IMR-90 (cell line): ENCODE data around the gene LPAR2. TPM values are rescaled to one million over a fixed set of nuclear protein-coding genes. Genes with fewer than 3 reads are reported as not detected.

Experiments
- ATAC-seq: fragments of 200-7000 bp; cut with Tn5 transposase; 2 replicates; pipeline ENCODE4 v1.9.1; 2020; ENCODE audit warnings: low read depth, mild to moderate bottlenecking, moderate library complexity
- BruUV-seq: library from RNA; stranded (reverse); fragments of 400-500 nt; replicated peaks from 2 replicates; lab custom pipeline; 2021; lab: Mats Ljungman, UMichigan
- CTCF ChIA-PET: fragments of 300-600 bp; formaldehyde crosslinking; extraction: SDS; loops from one replicate; lab custom pipeline; 2021; ENCODE audit warnings: antibody characterized with exemption; lab: Yijun Ruan, JAX
- POLR2A ChIA-PET: fragments of 300-600 bp; sonication (Branson Sonifier 250); formaldehyde crosslinking; loops from one replicate; lab custom pipeline; 2022; ENCODE audit warnings: antibody characterized with exemption; ENCODE audit not compliant: unreplicated experiment; lab: Charles Lee
- DNase-seq: peaks from one replicate; pipeline ENCODE4 v3.0.0; 2013
- H2AFZ ChIP-seq: replicated peaks from 2 replicates; pipeline ENCODE3; 2013; ENCODE audit warnings: low read length, mild to moderate bottlenecking; ENCODE audit not compliant: poor library complexity
- H2AK5ac ChIP-seq: 2 replicates; pipeline ENCODE4 v1.6.1; 2013; ENCODE audit warnings: low read depth, low read length, inconsistent platforms
- H2AK9ac ChIP-seq: replicated peaks from 2 replicates; pipeline ENCODE3; 2013; ENCODE audit warnings: mild to moderate bottlenecking, low read depth, low read length, moderate library complexity; ENCODE audit not compliant: poor library complexity
- H2BK120ac ChIP-seq: 2 replicates; pipeline ENCODE4 v1.6.1; 2013; ENCODE audit warnings: low read depth, low read length, inconsistent platforms
- H2BK15ac ChIP-seq: 3 replicates; pipeline ENCODE4 v1.6.1; 2013; ENCODE audit warnings: low read depth, low read length, inconsistent platforms
- H2BK20ac ChIP-seq: 2 replicates; pipeline ENCODE4 v1.6.1; 2013; ENCODE audit warnings: low read depth, mild to moderate bottlenecking, inconsistent platforms, low read length, moderate library complexity
- H2BK5ac ChIP-seq: 2 replicates; pipeline ENCODE4 v1.6.1; 2013; ENCODE audit warnings: mild to moderate bottlenecking, low read depth, low read length, inconsistent platforms; ENCODE audit not compliant: poor library complexity, severe bottlenecking
- H3K14ac ChIP-seq: replicated peaks from 2 replicates; pipeline ENCODE4 v1.6.1; 2013; ENCODE audit warnings: low read depth, low read length, inconsistent platforms
- H3K18ac ChIP-seq: 2 replicates; pipeline ENCODE4 v1.6.1; 2013; ENCODE audit warnings: low read depth, low read length, control low read depth
- H3K23ac ChIP-seq: 2 replicates; pipeline ENCODE4 v1.6.1; 2013; ENCODE audit warnings: low read depth, low read length, inconsistent platforms
- H3K27ac ChIP-seq: 2 replicates; pipeline ENCODE4 v1.5.1; 2013; ENCODE audit warnings: mild to moderate bottlenecking, control low read depth, low read length; ENCODE audit not compliant: insufficient read depth
- H3K27me3 ChIP-seq: 2 replicates; pipeline ENCODE4 v1.6.1; 2013; ENCODE audit warnings: low read length; ENCODE audit not compliant: control insufficient read depth, insufficient read depth
- H3K36me3 ChIP-seq: 2 replicates; pipeline ENCODE4 v1.6.1; 2013; ENCODE audit warnings: low read length, mixed read lengths; ENCODE audit not compliant: control insufficient read depth, insufficient read depth
- H3K4ac ChIP-seq: 2 replicates; pipeline ENCODE4 v1.6.1; 2013; ENCODE audit warnings: low read depth, low read length, inconsistent platforms
- H3K4me1 ChIP-seq: 2 replicates; pipeline ENCODE4 v1.6.1; 2013; ENCODE audit warnings: low read length, mixed read lengths; ENCODE audit not compliant: control insufficient read depth, insufficient read depth
- H3K4me2 ChIP-seq: 2 replicates; pipeline ENCODE4 v1.6.1; 2013; ENCODE audit warnings: low read depth, mild to moderate bottlenecking, control low read depth, low read length, moderate library complexity
- H3K4me3 ChIP-seq: 2 replicates; pipeline ENCODE4 v1.5.1; 2013; ENCODE audit warnings: low read depth, mild to moderate bottlenecking, control low read depth, low read length, moderate library complexity; ENCODE audit not compliant: insufficient read depth
- H3K56ac ChIP-seq: 2 replicates; pipeline ENCODE4 v1.6.1; 2013; ENCODE audit warnings: low read length, inconsistent platforms; ENCODE audit not compliant: insufficient read depth; ENCODE audit errors: extremely low read depth
- H3K79me1 ChIP-seq, 2 experiments: 2 replicates each; pipeline ENCODE4 v1.6.1; 2013; ENCODE audit warnings: low read length in 2 of 2, inconsistent platforms in 1 of 2, low read depth in 1 of 2
- H3K9ac ChIP-seq: 2 replicates; pipeline ENCODE4 v1.6.1; 2013; ENCODE audit warnings: low read depth, low read length, control low read depth
- H3K9me1 ChIP-seq: 2 replicates; pipeline ENCODE4 v1.6.1; 2013; ENCODE audit warnings: low read length, inconsistent platforms; ENCODE audit not compliant: insufficient read depth
- H3K9me3 ChIP-seq: 2 replicates; pipeline ENCODE4 v1.6.1; 2013; ENCODE audit warnings: low read length; ENCODE audit not compliant: control insufficient read depth, insufficient read depth
- H4K20me1 ChIP-seq: 2 replicates; pipeline ENCODE4 v1.6.1; 2013; ENCODE audit warnings: low read length, inconsistent platforms; ENCODE audit not compliant: insufficient read depth
- H4K5ac ChIP-seq: 2 replicates; pipeline ENCODE4 v1.6.1; 2013; ENCODE audit warnings: mild to moderate bottlenecking, low read depth, low read length, control low read depth
- H4K8ac ChIP-seq, 2 experiments: 2 replicates each; pipeline ENCODE4 v1.6.1; 2013; ENCODE audit warnings: low read depth in 2 of 2, low read length in 2 of 2, control low read depth in 1 of 2, inconsistent platforms in 1 of 2
- H4K91ac ChIP-seq: 2 replicates; pipeline ENCODE4 v1.6.1; 2013; ENCODE audit warnings: low read depth, low read length, inconsistent platforms; ENCODE audit not compliant: insufficient read depth
- BHLHE40 ChIP-seq: fragments of 150-350 bp; IDR thresholded peaks from 2 replicates; pipeline ENCODE4 v1.6.1; 2016; ENCODE audit warnings: mild to moderate bottlenecking, low read depth, low read length
- CEBPB ChIP-seq: IDR thresholded peaks from 2 replicates; pipeline ENCODE4 v1.6.1; 2012; ENCODE audit warnings: low read depth, low read length, improper control_type of control experiment
- CHD1 ChIP-seq: IDR thresholded peaks from 2 replicates; pipeline ENCODE4 v1.6.1; 2012; ENCODE audit warnings: low read depth, low read length, improper control_type of control experiment
- FOS ChIP-seq: fragments of 150-350 bp; IDR thresholded peaks from 2 replicates; pipeline ENCODE4 v1.6.1; 2016; ENCODE audit warnings: low read depth, low read length
- MAFK ChIP-seq: IDR thresholded peaks from 2 replicates; pipeline ENCODE4 v1.6.1; 2012; ENCODE audit warnings: low read depth, low read length, improper control_type of control experiment
- MAZ ChIP-seq: IDR thresholded peaks from 2 replicates; pipeline ENCODE4 v1.6.1; 2012; ENCODE audit warnings: low read depth, mild to moderate bottlenecking, low read length, improper control_type of control experiment, moderate library complexity, borderline replicate concordance
- MXI1 ChIP-seq: IDR thresholded peaks from 2 replicates; pipeline ENCODE4 v1.6.1; 2012; ENCODE audit warnings: low read depth, mild to moderate bottlenecking, low read length, moderate library complexity, borderline replicate concordance
- NFE2L2 ChIP-seq: fragments of 150-350 bp; IDR thresholded peaks from 2 replicates; pipeline ENCODE4 v1.6.1; 2016; ENCODE audit warnings: low read depth, mild to moderate bottlenecking, low read length
- POLR2A ChIP-seq: IDR thresholded peaks from 2 replicates; pipeline ENCODE4 v1.6.1; 2012; ENCODE audit warnings: mild to moderate bottlenecking, low read depth, low read length
- RAD21 ChIP-seq: IDR thresholded peaks from 2 replicates; pipeline ENCODE4 v1.6.1; 2012; ENCODE audit warnings: low read length, improper control_type of control experiment
- RCOR1 ChIP-seq: IDR thresholded peaks from 2 replicates; pipeline ENCODE4 v1.6.1; 2012; ENCODE audit warnings: mild to moderate bottlenecking, low read length, improper control_type of control experiment; ENCODE audit not compliant: insufficient replicate concordance
- RFX5 ChIP-seq: IDR thresholded peaks from 2 replicates; pipeline ENCODE4 v1.8.0; 2012; ENCODE audit warnings: low read depth, mild to moderate bottlenecking, low read length, moderate library complexity
- SMC3 ChIP-seq: fragments of 150-350 bp; IDR thresholded peaks from 2 replicates; pipeline ENCODE4 v1.6.1; 2016; ENCODE audit warnings: low read depth, mild to moderate bottlenecking, antibody characterized with exemption, low read length, moderate library complexity
- WGBS, 2 experiments: methylation state at CpG; one replicate each; pipeline versions ENCODE4 v1.1.5 to v1.1.7; 2013; ENCODE audit warnings: missing lambda C conversion rate in 2 of 2; ENCODE audit not compliant: insufficient read length in 1 of 2; ENCODE audit errors: extremely low coverage in 2 of 2; 5-methylcytosine and 5-hydroxymethylcytosine counted together
- dilution Hi-C: fragments of 300-500 bp; cut with HindIII; formaldehyde crosslinking; loops from one replicate; pipeline ENCODE4 v1.14.3; 2018; ENCODE audit warnings: low sequenced_read_pairs; ENCODE audit not compliant: unreplicated experiment
- in situ Hi-C: fragments of 300-500 bp; cut with MboI; formaldehyde crosslinking; loops from 3 replicates; pipeline ENCODE4 v1.14.3; 2019; ENCODE audit warnings: low sequenced_read_pairs, inconsistent platforms, mixed read lengths
- intact Hi-C: fragments of 100-400 bp; cut with micrococcal nuclease; formaldehyde crosslinking; loops from 2 replicates; pipeline ENCODE4 v1.10.0; 2022
- polyA plus RNA-seq, 3 experiments: library from polyadenylated mRNA; depleted of rRNA; stranded (reverse); fragments of >200 nt; gene quantifications; 2 replicates each; pipeline ENCODE4 v1.2.3, GENCODE V29; 2012; ENCODE audit warnings: low replicate concordance in 1 of 3
- total RNA-seq: library from RNA; depleted of rRNA; stranded (reverse); fragments of >200 nt; gene quantifications from 2 replicates; pipeline ENCODE4 v1.2.3, GENCODE V29; 2012
- TF ChIP-seq, protein P1 (sequence below): fragments of 150-350 bp; IDR thresholded peaks from 2 replicates; pipeline ENCODE4 v1.6.1; 2016; ENCODE audit warnings: low read depth, mild to moderate bottlenecking, low read length, moderate library complexity, borderline replicate concordance
- TF ChIP-seq, protein P2 (sequence below): conservative IDR thresholded peaks from 2 replicates; pipeline ENCODE4 v1.5.1; 2012; ENCODE audit warnings: mild to moderate bottlenecking, low read depth, low read length, improper control_type of control experiment
- TF ChIP-seq, protein P3 (sequence below): fragments of 150-350 bp; IDR thresholded peaks from 2 replicates; pipeline ENCODE4 v1.6.1; 2017; ENCODE audit warnings: mild to moderate bottlenecking, antibody characterized with exemption, low read length, low read depth

The LPAR2 gene
- total and polyA plus RNA-seq, 2 of the 4 experiments (the other 2 are of a cell fraction) = under 0.01 to 5.4 TPM

DNA sequence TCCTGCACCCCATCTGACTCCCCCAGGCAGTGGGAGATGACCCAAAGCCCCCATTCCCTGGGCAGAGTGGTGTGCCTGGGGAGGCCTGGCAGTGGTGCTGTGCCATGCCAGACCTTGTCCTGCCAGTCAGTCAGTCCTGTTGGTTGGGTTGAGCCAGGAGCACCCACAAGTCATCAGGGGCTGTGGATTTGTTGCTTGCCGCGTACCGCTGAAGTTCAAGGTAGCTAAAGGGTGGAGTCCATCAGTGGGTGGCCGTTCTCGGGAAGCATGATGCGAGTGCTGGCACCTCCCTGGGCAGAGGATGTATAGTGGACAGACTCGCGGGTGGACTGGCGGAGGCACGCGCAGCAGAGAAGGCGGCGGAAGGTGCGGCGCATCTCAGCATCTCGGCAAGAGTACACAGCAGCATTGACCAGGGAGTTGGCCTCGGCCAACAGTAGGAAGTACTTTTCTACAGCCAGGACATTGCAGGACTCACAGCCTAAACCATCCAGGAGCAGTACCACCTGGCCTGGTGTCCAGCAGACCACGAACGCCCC is 3.9 kb downstream of the LPAR2 start:
- Histone ChIP-seq H2BK20ac (no peak overlapping the region), H4K8ac (no peak overlapping the region), H3K4me2 (no peak overlapping the region), H3K9me3 (no peaks in the 10 kb centered on the region), H3K36me3 (no peaks in the 10 kb centered on the region), H3K4me1 (no peaks in the 10 kb centered on the region), H2BK120ac (no peak overlapping the region), H3K27me3 (no peaks in the 10 kb centered on the region; the same call in 1 of the 2 replicates), H2AK5ac (no peak overlapping the region), H2AFZ (no peak overlapping the region), H3K56ac (no peak overlapping the region), H4K20me1 (no peaks in the 10 kb centered on the region), H3K4ac (no peak overlapping the region), H3K14ac (no peak overlapping the region), H4K5ac (no peak overlapping the region), H3K79me1 (no peaks in the 10 kb centered on the region), H3K27ac (no peak overlapping the region), H3K18ac (no peak overlapping the region), H3K4me3 (no peak overlapping the region), H2BK5ac (no peak overlapping the region), H2BK15ac (no peak overlapping the region), H2AK9ac (no peak overlapping the region), H3K23ac (no peak overlapping the region), H4K91ac (no peak overlapping the region), H3K9ac (no peak overlapping the region), H3K9me1 (peaks cover 3% of the 10 kb centered on the region; the same call in 1 of the 2 replicates)
- POLR2A ChIA-PET = interaction anchor here (0.6 kb wide), 1 partner anchor 64 kb away, joined by 3 read pairs; no protein-coding TSS in a partner anchor
- ATAC-seq (no peak), DNase-seq (no peak)
- intact Hi-C loops = no loop called here
- WGBS, 2 experiments = 95% methylated on average over 8 of the region's 19 CpGs; no CpG with 5 or more reads in 1 of the 2 experiments
- BruUV-seq = no TSS peak
- no peak for TF ChIP-seq RAD21
- no peak for TF ChIP-seq BHLHE40
- TF ChIP-seq, protein P1, sequence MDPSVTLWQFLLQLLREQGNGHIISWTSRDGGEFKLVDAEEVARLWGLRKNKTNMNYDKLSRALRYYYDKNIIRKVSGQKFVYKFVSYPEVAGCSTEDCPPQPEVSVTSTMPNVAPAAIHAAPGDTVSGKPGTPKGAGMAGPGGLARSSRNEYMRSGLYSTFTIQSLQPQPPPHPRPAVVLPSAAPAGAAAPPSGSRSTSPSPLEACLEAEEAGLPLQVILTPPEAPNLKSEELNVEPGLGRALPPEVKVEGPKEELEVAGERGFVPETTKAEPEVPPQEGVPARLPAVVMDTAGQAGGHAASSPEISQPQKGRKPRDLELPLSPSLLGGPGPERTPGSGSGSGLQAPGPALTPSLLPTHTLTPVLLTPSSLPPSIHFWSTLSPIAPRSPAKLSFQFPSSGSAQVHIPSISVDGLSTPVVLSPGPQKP = no peak
- no peak for TF ChIP-seq RCOR1
- TF ChIP-seq CHD1 = no peak
- TF ChIP-seq, protein P2, sequence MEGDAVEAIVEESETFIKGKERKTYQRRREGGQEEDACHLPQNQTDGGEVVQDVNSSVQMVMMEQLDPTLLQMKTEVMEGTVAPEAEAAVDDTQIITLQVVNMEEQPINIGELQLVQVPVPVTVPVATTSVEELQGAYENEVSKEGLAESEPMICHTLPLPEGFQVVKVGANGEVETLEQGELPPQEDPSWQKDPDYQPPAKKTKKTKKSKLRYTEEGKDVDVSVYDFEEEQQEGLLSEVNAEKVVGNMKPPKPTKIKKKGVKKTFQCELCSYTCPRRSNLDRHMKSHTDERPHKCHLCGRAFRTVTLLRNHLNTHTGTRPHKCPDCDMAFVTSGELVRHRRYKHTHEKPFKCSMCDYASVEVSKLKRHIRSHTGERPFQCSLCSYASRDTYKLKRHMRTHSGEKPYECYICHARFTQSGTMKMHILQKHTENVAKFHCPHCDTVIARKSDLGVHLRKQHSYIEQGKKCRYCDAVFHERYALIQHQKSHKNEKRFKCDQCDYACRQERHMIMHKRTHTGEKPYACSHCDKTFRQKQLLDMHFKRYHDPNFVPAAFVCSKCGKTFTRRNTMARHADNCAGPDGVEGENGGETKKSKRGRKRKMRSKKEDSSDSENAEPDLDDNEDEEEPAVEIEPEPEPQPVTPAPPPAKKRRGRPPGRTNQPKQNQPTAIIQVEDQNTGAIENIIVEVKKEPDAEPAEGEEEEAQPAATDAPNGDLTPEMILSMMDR = no peak
- TF ChIP-seq CEBPB = no peak
- no peak for TF ChIP-seq MAFK
- TF ChIP-seq RFX5 = no peak
- no peak for TF ChIP-seq MXI1
- no peak for TF ChIP-seq FOS
- no peak for TF ChIP-seq SMC3
- no peak for TF ChIP-seq MAZ
- no peak for TF ChIP-seq NFE2L2
- TF ChIP-seq, protein P3, sequence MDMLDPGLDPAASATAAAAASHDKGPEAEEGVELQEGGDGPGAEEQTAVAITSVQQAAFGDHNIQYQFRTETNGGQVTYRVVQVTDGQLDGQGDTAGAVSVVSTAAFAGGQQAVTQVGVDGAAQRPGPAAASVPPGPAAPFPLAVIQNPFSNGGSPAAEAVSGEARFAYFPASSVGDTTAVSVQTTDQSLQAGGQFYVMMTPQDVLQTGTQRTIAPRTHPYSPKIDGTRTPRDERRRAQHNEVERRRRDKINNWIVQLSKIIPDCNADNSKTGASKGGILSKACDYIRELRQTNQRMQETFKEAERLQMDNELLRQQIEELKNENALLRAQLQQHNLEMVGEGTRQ = no peak
- TF ChIP-seq POLR2A = no peak
- in situ Hi-C loops = no loop called here
- dilution Hi-C loops = no loop called here
- CTCF ChIA-PET = interaction anchor here (1.1 kb wide), 1 partner anchor 70 kb away, joined by 3 read pairs; no protein-coding TSS in a partner anchor
